Endothelial cell of umbilical vein (primary cell): ENCODE data around the gene TSEN2. TPM values are rescaled to one million over a fixed set of nuclear protein-coding genes. Genes with fewer than 3 reads are reported as not detected.
A peak's percentile ranks its signal among the peaks of the same experiment; 100 is the strongest.

Source experiments
- BruUV-seq: library from RNA; stranded (reverse); fragments of 400-500 nt; replicated peaks from 2 replicates; lab custom pipeline; 2021; lab: Mats Ljungman, UMichigan
- CTCF ChIA-PET: fragments of 300-600, 350-600 bp; sonication (Branson Sonifier 250); formaldehyde crosslinking; loops from one replicate; lab custom pipeline; 2021; ENCODE audit warnings: antibody characterized with exemption, inconsistent platforms; lab: Charles Lee
- POLR2A ChIA-PET: fragments of 300-600, 350-600 bp; sonication (Branson Sonifier 250); formaldehyde crosslinking; loops from one replicate; lab custom pipeline; 2021; ENCODE audit warnings: antibody characterized with exemption, inconsistent platforms; lab: Charles Lee
- DNase-seq: peaks from one replicate; pipeline ENCODE4 v3.0.0-alpha.2; 2011; ENCODE audit warnings: low read depth, low spot score
- FAIRE-seq: peaks from 2 replicates; lab custom pipeline; 2011; peaks lifted over from hg19 to GRCh38; lab: Jason Lieb, UNC
- H2AFZ ChIP-seq: 2 replicates; pipeline ENCODE4 v1.6.0; 2012; ENCODE audit warnings: low read depth, low read length, control low read depth, inconsistent platforms
- H3K27ac ChIP-seq: 2 replicates; pipeline ENCODE4 v1.5.1; 2011; ENCODE audit warnings: low read depth, mild to moderate bottlenecking, control low read depth, low read length, moderate library complexity; ENCODE audit not compliant: insufficient read depth
- H3K27me3 ChIP-seq, 2 experiments: 2 replicates each; pipeline versions ENCODE4 v1.6.0 to v1.6.1; 2011; ENCODE audit warnings: low read length in 2 of 2, mixed read lengths in 1 of 2; ENCODE audit not compliant: control insufficient read depth in 2 of 2, insufficient read depth in 2 of 2
- H3K36me3 ChIP-seq, 2 experiments: 2 replicates in 1 of 2; 3 replicates in 1 of 2; pipeline ENCODE4 v1.5.1; 2011; ENCODE audit warnings: low read length in 2 of 2, mild to moderate bottlenecking in 1 of 2, moderate library complexity in 1 of 2; ENCODE audit not compliant: control insufficient read depth in 2 of 2, insufficient read depth in 2 of 2; ENCODE audit errors: extremely low read depth in 1 of 2
- H3K4me1 ChIP-seq: 3 replicates; pipeline ENCODE4 v1.5.1; 2011; ENCODE audit warnings: mild to moderate bottlenecking, low read length; ENCODE audit not compliant: control insufficient read depth, insufficient read depth; ENCODE audit errors: extremely low read depth
- H3K4me2 ChIP-seq: 2 replicates; pipeline ENCODE4 v1.6.1; 2011; ENCODE audit warnings: low read length, control low read depth, mixed read lengths; ENCODE audit not compliant: insufficient read depth
- H3K4me3 ChIP-seq, 3 experiments: fragments of 200-600 bp in 1 of 3; sonication (generic), shearing (Covaris generic) in 1 of 3; replicated peaks in 1 of 3; 2 replicates each; pipeline ENCODE4 v1.5.1; 2011 to 2016; ENCODE audit warnings: control low read depth in 3 of 3, low read length in 3 of 3, mild to moderate bottlenecking in 2 of 3, inconsistent platforms in 1 of 3, low read depth in 1 of 3, moderate library complexity in 1 of 3; ENCODE audit not compliant: insufficient read depth in 1 of 3
- H3K79me2 ChIP-seq: 2 replicates; pipeline ENCODE4 v1.6.0; 2012; ENCODE audit warnings: low read length, inconsistent platforms; ENCODE audit not compliant: control insufficient read depth, insufficient read depth
- H3K9ac ChIP-seq: replicated peaks from 2 replicates; pipeline ENCODE3; 2011; ENCODE audit warnings: low read length, control low read depth; ENCODE audit not compliant: insufficient read depth; ENCODE audit errors: extremely low read depth
- H3K9me1 ChIP-seq: replicated peaks from 3 replicates; pipeline ENCODE4 v1.6.0; 2011; ENCODE audit warnings: mild to moderate bottlenecking, low read length; ENCODE audit not compliant: control insufficient read depth, insufficient read depth; ENCODE audit errors: extremely low read depth
- H3K9me3 ChIP-seq: replicated peaks from 2 replicates; pipeline ENCODE4 v1.5.1; 2012; ENCODE audit warnings: low read length, inconsistent platforms; ENCODE audit not compliant: control insufficient read depth, insufficient read depth
- H4K20me1 ChIP-seq: replicated peaks from 2 replicates; pipeline ENCODE3; 2011; ENCODE audit warnings: mild to moderate bottlenecking, low read length; ENCODE audit not compliant: control insufficient read depth, insufficient read depth; ENCODE audit errors: extremely low read depth
- CTCF ChIP-seq, 2 donors: IDR thresholded peaks; 1 replicate in 1 of 2; 2 replicates in 1 of 2; pipeline ENCODE4 v1.5.1; 2011; ENCODE audit warnings: low read length in 2 of 2, mild to moderate bottlenecking in 2 of 2, moderate library complexity in 2 of 2, control low read depth in 1 of 2, inconsistent platforms in 1 of 2, low read depth in 1 of 2; ENCODE audit not compliant: insufficient read depth in 1 of 2; ENCODE audit errors: extremely low read depth in 1 of 2
- FOS ChIP-seq: IDR thresholded peaks from 2 replicates; pipeline ENCODE4 v1.6.1; 2011; ENCODE audit warnings: mild to moderate bottlenecking, low read length, moderate library complexity, borderline replicate concordance; ENCODE audit not compliant: insufficient read depth
- GATA2 ChIP-seq: IDR thresholded peaks from 2 replicates; pipeline ENCODE4 v1.7.0; 2011; ENCODE audit warnings: low read depth, mild to moderate bottlenecking, moderate library complexity, mixed read lengths, low read length; ENCODE audit not compliant: insufficient read length, insufficient read depth
- MAX ChIP-seq: IDR thresholded peaks from 2 replicates; pipeline ENCODE4 v1.6.1; 2011; ENCODE audit not compliant: insufficient read depth, insufficient read length
- dilution Hi-C: fragments of 300-500 bp; cut with MboI; formaldehyde crosslinking; loops from one replicate; pipeline ENCODE4 v1.15.0; 2019; ENCODE audit warnings: low sequenced_read_pairs; ENCODE audit not compliant: extremely low pct_ligation_motif_present
- intact Hi-C: fragments of 100-400 bp; cut with micrococcal nuclease; formaldehyde crosslinking; loops from one replicate; pipeline ENCODE4 v1.10.0; 2022
- polyA plus RNA-seq, 4 experiments: library from polyadenylated mRNA; depleted of rRNA in 3 of 4; stranded (reverse) in 3 of 4; unstranded in 1 of 4; fragments of >200 nt; gene quantifications; 2 replicates each; pipeline versions ENCODE4 v1.2.1 to v1.2.3, GENCODE V29; 2011 to 2012; ENCODE audit warnings: missing spikeins in 1 of 4
- total RNA-seq: library from RNA; stranded (reverse); gene quantifications from 2 replicates; pipeline ENCODE4 v1.2.3, GENCODE V29; 2021

TSEN2 gene
- total and polyA plus RNA-seq, 2 donors (not counting 3 experiments of a cell fraction or from before 2014, with no cell fraction given): 8.3 to 12.1 TPM

GRCh38 chr3:12461097-12461649, 23.1 kb upstream of the TSEN2 start:
- H3K9me3 ChIP-seq: no peaks in the 10 kb centered on the region
- no peaks in the 10 kb centered on the region for H4K20me1 ChIP-seq
- H3K4me3 ChIP-seq: no peak overlapping the region
- POLR2A ChIA-PET: no interaction called here
- H3K9me1 ChIP-seq: no peaks in the 10 kb centered on the region
- no peaks in the 10 kb centered on the region for H3K79me2 ChIP-seq
- H3K27ac ChIP-seq: no peak overlapping the region
- DNase-seq (no peak), FAIRE-seq (peak; percentile 37)
- dilution Hi-C loops: loop anchor here (10.0 kb wide), 1 partner anchor 316 kb away; no protein-coding TSS in a partner anchor
- CTCF ChIA-PET: interaction anchor here (0.6 to 1.7 kb wide), 4 partner anchors 19 to 342 kb away, joined by 3 to 11 read pairs (median 4); no protein-coding TSS in a partner anchor
- BruUV-seq: no TSS peak
- peaks cover 14% of the 10 kb centered on the region for H3K4me1 ChIP-seq
- H3K27me3 ChIP-seq: no peaks in the 10 kb centered on the region
- no peak for TF ChIP-seq FOS
- no peak for TF ChIP-seq CTCF (IDR thresholded peaks at IDR 0.05; ENCODE audit: extremely low read depth in 1 of 2, insufficient read depth in 1 of 2, low read depth in 1 of 2, low read length in 2 of 2)
- peak; percentile 92 for TF ChIP-seq GATA2
- no peak for TF ChIP-seq MAX
- no peak overlapping the region for H3K4me2 ChIP-seq
- no peak overlapping the region for H2AFZ ChIP-seq
- intact Hi-C loops: loop anchor here (5.0 kb wide), 1 partner anchor 54 kb away; no protein-coding TSS in a partner anchor
- H3K9ac ChIP-seq: no peak overlapping the region
- no peaks in the 10 kb centered on the region for H3K36me3 ChIP-seq
